H1 (cell line): ENCODE results near the gene LY6G6D. TPM values are rescaled to one million over a fixed set of nuclear protein-coding genes. Genes with fewer than 3 reads are reported as not detected.

Source experiments
- CBX5 ChIP-seq: fragments of 300-800, 300-1000 bp; sonication (generic); IDR thresholded peaks from 2 replicates; pipeline ENCODE4 v1.7.1; 2016; ENCODE audit warnings: antibody characterized with exemption, low read length, low read depth
- CBX8 ChIP-seq: fragments of 300-800, 300-1000 bp; sonication (generic); IDR thresholded peaks from 2 replicates; pipeline ENCODE4 v1.7.1; 2016; ENCODE audit warnings: low read depth, low read length, borderline replicate concordance
- CHD1 ChIP-seq: IDR thresholded peaks from 2 replicates; pipeline ENCODE4 v1.6.1; 2012; ENCODE audit warnings: low read depth, low read length, improper control_type of control experiment
- CHD7 ChIP-seq: fragments of 300-600 bp; sonication (generic); IDR thresholded peaks from 2 replicates; pipeline ENCODE4 v1.7.1; 2012; ENCODE audit warnings: low read length, moderate library complexity, mild to moderate bottlenecking, inconsistent platforms; ENCODE audit not compliant: insufficient replicate concordance
- GABPA ChIP-seq: IDR thresholded peaks from 2 replicates; pipeline ENCODE4 v1.6.1; 2011; ENCODE audit warnings: mild to moderate bottlenecking, low read length, moderate library complexity, borderline replicate concordance; ENCODE audit not compliant: insufficient read depth
- KDM1A ChIP-seq: fragments of 200-600, 300-600 bp; sonication (generic); IDR thresholded peaks from 2 replicates; pipeline ENCODE4 v1.7.1; 2016; ENCODE audit warnings: mild to moderate bottlenecking, low read length, borderline replicate concordance
- KDM4A ChIP-seq: IDR thresholded peaks from one replicate; pipeline ENCODE4 v1.7.1; 2012; ENCODE audit warnings: low read depth, mild to moderate bottlenecking, moderate library complexity, low read length, inconsistent platforms; ENCODE audit not compliant: severe bottlenecking
- NRF1 ChIP-seq: IDR thresholded peaks from 2 replicates; pipeline ENCODE4 v1.6.1; 2011; ENCODE audit warnings: mild to moderate bottlenecking, low read depth, low read length, improper control_type of control experiment
- PHF8 ChIP-seq: fragments of 200-600 bp; sonication (generic); conservative IDR thresholded peaks from 2 replicates; pipeline ENCODE4 v1.7.1; 2012; ENCODE audit warnings: low read depth, mild to moderate bottlenecking, inconsistent platforms, low read length, moderate library complexity
- POU5F1 ChIP-seq: IDR thresholded peaks from 2 replicates; pipeline ENCODE4 v1.6.1; 2011; ENCODE audit warnings: low read depth, mild to moderate bottlenecking, low read length, moderate library complexity
- SUZ12 ChIP-seq: fragments of 200-600 bp; sonication (generic); IDR thresholded peaks from 2 replicates; pipeline ENCODE4 v1.6.1; 2012; ENCODE audit warnings: mild to moderate bottlenecking, inconsistent platforms, low read length, moderate library complexity, mixed read lengths
- TCF12 ChIP-seq: IDR thresholded peaks from 2 replicates; pipeline ENCODE4 v1.6.1; 2011; ENCODE audit warnings: low read depth, mild to moderate bottlenecking, low read length
- YY1 ChIP-seq: IDR thresholded peaks from 2 replicates; pipeline ENCODE4 v1.6.1; 2011; ENCODE audit warnings: low read depth, mild to moderate bottlenecking, low read length
- polyA plus RNA-seq, 7 experiments: library from polyadenylated mRNA; depleted of rRNA in 3 of 7; stranded (reverse) in 5 of 7; unstranded in 2 of 7; fragments of >200 nt in 5 of 7; fragments of 200-250 nt in 2 of 7; gene quantifications; 1 replicate in 5 of 7; 2 replicates in 1 of 7; 4 replicates in 1 of 7; pipeline versions ENCODE4 v1.2.1 to v1.2.3, GENCODE V29; 2011 to 2013; ENCODE audit warnings: missing spikeins in 2 of 7, mixed read lengths in 2 of 7
- total RNA-seq: library from RNA; stranded (reverse); fragmentation: NEBNext Ultra II Directional; extraction: Animal tissue kit (Norgen Biotek cat#: 25700); gene quantifications from 2 replicates; pipeline ENCODE4 v1.2.1, GENCODE V29; 2021

LY6G6D gene
- total and polyA plus RNA-seq, 2 of the 8 experiments (the other 6 are each of a cell fraction or from before 2014, with no cell fraction given), result 1.8 TPM; not detected in 1

- TF ChIP-seq CHD7 (no peak), KDM1A (no peak), NRF1 (no peak), CHD1 (no peak), TCF12 (no peak), POU5F1 (no peak), CBX8 (no peak), SUZ12 (no peak), KDM4A (no peak), GABPA (no peak), CBX5 (no peak), YY1 (no peak), PHF8 (no peak)
Measured at GRCh38 chr6:31676904-31677303, 38.2 kb upstream of the LY6G6D start (continued).
